Measurements from ENCODE around the gene PI4K2A.

DNA sequence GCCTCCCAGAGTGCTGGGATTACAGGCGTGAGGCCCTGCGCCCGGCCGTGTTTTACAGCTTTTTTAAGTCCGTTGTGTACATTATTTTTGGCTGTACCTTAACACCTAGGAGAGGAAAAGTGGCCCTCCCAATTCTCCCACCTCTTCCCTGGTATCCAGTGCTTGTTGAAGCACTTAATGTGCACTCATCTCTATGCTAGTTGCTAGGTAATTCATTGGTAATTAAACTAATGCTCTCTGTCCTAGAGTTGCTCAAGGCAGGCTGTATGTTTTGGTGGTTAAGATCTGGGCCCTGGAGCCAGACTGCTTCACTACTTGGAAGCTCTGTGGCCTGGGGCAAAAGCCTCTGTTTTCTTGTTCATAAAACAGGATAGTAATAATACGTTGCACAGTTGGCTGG is 27.0 kb downstream of the PI4K2A start:
- TF ChIP-seq, protein P1, sequence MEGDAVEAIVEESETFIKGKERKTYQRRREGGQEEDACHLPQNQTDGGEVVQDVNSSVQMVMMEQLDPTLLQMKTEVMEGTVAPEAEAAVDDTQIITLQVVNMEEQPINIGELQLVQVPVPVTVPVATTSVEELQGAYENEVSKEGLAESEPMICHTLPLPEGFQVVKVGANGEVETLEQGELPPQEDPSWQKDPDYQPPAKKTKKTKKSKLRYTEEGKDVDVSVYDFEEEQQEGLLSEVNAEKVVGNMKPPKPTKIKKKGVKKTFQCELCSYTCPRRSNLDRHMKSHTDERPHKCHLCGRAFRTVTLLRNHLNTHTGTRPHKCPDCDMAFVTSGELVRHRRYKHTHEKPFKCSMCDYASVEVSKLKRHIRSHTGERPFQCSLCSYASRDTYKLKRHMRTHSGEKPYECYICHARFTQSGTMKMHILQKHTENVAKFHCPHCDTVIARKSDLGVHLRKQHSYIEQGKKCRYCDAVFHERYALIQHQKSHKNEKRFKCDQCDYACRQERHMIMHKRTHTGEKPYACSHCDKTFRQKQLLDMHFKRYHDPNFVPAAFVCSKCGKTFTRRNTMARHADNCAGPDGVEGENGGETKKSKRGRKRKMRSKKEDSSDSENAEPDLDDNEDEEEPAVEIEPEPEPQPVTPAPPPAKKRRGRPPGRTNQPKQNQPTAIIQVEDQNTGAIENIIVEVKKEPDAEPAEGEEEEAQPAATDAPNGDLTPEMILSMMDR (IDR thresholded peaks at IDR 0.05): no peak
- no peak for TF ChIP-seq POLR2A (IDR thresholded peaks at IDR 0.05)
